ENCODE results near the gene ZNF862. TPM values are rescaled to one million over a fixed set of nuclear protein-coding genes. Genes with fewer than 3 reads are reported as not detected.
A peak's percentile ranks its signal among the peaks of the same experiment; 100 is the strongest.
"Not testable (repeated sequence)": the region's sequence is repeated elsewhere in the genome, so short reads cannot be mapped to it uniquely, and the experiment has no call there.

Gene ZNF862
- total RNA-seq, 1 donor from 2014 or later: 10.1 TPM

DNA sequence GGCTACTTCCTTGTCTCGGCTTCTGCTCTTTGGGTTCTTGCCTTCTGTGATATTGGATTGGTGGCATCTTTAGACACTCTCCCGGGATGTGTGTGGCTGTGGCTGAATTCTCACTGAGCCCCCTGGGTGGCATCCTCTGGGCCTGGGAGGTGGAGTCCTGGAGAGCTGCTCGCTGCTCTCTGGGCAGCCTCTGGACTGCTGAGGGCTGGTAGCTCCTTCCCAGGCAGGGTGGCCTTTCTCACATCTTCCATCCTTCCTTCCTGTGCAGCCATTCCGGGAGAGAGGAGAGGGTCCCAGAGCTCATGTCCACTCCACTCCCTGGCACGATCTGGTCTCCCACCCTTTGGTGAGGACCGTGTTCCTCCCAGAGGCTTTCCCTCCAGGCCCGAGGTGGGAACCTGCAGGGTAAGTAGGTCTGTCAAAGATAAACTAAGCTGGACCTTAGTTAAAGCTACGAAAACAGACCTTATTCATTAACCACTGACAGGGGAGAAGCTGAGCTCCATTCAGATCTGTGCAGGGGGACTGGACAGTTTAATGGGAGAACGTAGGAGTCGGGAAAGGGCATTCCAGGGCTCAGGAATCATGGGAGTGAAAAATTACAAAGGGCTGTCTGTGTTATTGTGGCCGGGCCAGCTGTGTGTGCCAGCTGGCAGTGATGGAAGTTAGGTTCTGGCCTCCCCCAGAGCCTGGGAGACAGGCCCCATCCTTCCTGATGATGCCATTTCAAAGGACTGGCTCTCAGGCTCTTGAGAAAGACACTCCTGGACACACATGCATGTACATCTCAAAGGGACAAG lies 44.3 kb downstream of the ZNF862 start:
- intact Hi-C loops (cut with DNase I): no loop called here

DNA sequence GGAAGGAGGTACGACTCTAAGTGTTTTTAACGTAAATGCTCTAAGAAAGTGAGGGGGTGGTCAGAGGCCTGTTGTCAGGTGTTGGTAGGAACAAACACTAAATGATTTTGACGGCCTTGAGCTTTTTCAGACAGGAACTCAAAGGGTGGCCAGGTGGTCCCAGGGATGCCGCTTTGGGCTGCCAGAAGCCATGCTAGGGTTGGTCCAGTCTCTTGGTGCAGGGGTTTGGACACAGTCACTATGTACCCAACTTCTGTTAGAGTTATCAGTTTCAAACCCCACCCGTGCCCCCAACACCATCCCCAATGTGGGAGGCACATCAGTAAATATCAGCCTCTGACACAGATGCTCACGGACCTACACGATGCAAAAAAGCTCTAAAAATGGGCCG lies 44.9 kb downstream of the ZNF862 start:
- intact Hi-C loops (cut with DNase I): no loop called here
- no peak for DNase-seq (ENCODE audit: missing footprints)
- ATAC-seq: no peak

More for the DNA sequence above, 44.3 kb downstream of the ZNF862 start:
- peak; percentile 68 for DNase-seq (ENCODE audit: missing footprints)
- peak; percentile 52 for ATAC-seq

DNA sequence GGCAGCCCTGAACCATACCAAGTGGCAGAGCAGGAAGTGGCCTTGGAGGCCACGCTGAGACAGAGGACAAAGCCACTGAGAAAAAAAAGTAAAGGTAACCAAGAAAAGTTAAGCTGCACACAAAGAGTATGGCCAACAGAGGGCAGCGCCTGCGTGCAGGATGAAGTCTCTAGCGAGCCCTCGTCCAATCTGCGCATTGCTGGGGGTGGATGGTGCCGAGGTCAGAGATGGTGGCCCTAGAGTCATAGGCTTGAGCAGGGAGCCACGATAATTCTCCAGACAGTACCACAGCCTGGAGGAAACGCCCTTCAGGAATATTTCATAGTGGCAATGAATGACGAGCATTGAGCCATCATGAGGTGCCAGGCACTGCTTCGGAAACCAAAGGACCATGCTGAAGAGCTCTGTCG lies 45.3 kb downstream of the ZNF862 start:
- ATAC-seq (peak; percentile 62), DNase-seq (ENCODE audit: missing footprints) (peak; percentile 79)
- intact Hi-C loops (cut with DNase I): no loop called here

DNA sequence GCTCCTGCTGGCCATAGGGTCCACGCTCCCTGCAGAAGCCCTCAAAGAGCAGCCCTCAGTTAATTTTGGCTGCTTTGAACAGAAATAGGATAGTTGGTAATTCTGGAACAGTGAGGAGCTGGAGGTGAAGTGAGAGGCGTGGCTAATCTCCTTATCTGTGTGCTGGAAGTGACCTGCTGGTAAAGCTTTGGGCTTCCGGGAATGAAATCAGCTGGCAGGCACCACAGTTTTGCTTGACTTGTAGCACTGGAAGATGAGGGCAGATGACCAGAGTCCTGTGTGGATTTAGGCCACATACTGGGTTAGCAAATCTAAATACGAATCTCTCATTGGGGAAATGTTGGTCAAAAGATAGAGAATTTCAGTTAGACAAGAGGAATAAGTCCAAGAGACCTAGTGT lies 45.8 kb downstream of the ZNF862 start:
- intact Hi-C loops (cut with DNase I): no loop called here
- DNase-seq (ENCODE audit: missing footprints): peak; percentile 51
- peak; percentile 31 for ATAC-seq

DNA sequence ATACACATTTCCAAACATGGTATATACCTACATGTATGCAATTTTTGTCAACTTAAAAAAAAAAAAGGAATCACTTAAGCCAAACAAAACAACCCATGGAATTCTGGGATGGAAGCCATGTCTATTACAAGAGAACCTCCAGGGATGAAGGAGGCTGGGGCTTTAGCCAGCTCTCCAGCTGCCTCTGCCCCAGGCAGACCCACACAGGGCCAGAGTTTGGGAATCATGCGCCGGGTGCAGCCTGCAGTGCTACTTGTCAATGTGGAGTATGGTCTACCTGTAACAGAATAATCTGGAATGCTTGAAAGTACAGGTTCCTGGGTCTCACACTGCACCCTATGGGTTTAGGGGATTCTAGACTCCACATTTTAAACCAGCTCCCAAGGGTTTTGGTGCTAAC lies 46.4 kb downstream of the ZNF862 start:
- intact Hi-C loops (cut with DNase I): no loop called here
- peak; percentile 73 for ATAC-seq
- peak; percentile 77 for DNase-seq (ENCODE audit: missing footprints)

DNA sequence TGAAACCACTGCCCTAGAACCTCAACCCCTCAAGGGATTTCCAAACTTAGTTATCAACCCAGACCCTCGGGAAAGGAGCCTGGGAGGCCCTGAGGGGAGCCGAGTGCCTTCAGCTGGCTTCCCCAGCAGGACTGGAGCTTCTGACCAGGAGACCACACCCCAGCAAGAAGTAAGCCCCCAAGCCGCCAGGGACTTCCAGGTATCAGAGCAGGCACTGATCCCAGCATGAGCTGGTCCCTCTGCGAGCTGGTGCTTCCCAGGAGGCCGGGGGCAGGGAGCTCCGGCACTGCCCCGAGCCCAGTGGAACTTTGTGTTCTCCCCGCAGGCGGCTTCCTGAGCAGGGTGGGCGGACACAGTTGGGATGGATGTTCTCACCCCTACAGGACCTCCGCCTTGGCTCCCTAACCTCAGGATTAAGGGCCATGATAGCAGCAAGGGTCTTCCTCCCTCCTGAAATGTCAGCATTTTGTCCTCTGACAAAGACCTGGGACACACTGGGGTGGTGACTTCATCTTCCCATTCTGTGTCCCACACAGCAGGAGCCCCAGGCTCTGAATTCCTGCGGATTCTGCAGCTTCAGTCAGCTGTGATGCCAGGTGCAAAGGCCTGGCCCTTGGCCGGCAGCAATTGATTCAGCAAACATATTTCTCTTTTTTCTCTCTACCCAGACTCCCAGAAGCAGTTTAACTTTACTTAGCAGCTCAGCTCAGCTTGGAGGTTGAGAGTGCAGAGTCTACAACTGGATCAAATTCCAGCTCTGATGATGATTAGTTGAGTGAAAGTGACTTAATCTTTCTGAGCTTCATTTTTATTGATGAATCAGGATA lies 47.2 kb downstream of the ZNF862 start:
- ATAC-seq (no peak), DNase-seq (ENCODE audit: missing footprints) (peak; percentile 69)
- intact Hi-C loops (cut with DNase I): no loop called here

DNA sequence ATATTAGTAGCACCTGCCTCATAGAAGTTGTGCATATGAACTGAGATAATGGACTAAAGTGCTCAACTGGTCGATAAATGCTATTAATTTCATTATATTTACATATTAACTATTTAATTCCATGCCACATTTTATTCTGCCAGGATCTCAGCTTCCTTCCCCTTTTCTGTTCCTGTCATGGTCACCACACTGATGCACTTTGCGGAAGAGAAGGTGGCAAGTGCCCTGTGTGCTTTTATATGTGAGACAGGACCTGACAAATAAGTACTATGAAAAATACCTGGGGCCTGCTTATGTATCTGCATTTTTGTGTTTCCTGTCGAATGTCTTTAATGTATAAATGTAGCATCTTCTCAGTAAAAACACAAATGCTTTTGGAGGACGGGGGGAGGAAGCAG lies 47.8 kb downstream of the ZNF862 start:
- ATAC-seq (no peak), DNase-seq (ENCODE audit: missing footprints) (no peak)
- intact Hi-C loops (cut with DNase I): no loop called here

DNA sequence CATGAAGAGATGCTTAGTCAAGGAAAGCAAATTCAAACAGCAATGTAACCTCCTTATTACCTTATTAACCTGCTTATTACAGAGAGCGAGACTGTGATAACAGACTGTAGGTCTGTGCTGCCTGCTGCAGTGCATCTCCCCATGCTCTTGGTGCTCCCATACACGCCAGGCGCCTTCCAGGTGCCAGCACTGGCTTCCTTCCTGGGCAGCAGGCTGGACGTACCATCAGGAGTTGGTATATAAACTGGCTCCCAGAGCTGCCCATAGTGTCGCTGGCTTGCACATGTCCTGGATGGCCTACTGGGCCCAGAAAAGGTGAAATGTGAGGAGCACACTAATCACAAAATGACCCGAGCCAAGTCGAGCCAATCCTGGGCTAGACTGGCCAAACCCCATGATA lies 49.1 kb downstream of the ZNF862 start:
- intact Hi-C loops (cut with DNase I): no loop called here
- ATAC-seq (no peak), DNase-seq (ENCODE audit: missing footprints) (peak; percentile 33)

DNA sequence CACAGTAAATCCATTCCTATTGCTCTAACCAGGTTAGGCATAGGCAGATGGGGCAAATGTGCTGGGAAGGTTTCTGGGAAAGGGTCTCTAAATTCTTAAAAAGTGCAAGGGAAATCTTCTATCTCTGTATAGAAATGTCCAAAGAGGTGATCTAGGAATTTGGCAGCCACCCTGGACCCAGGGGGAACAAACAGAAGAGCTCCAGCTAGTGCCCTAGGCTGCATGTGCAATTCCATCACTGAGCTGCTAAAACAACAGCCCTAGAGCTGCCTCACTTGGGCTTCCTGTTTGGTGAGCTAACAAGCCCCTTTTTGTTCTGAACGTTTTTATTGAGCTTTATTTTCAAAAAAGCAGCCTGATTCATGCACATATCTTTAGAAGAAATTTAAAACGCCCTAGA lies 52.5 kb downstream of the ZNF862 start:
- ATAC-seq; DNase-seq (ENCODE audit: missing footprints); intact Hi-C loops (cut with DNase I): not testable (repeated sequence)

DNA sequence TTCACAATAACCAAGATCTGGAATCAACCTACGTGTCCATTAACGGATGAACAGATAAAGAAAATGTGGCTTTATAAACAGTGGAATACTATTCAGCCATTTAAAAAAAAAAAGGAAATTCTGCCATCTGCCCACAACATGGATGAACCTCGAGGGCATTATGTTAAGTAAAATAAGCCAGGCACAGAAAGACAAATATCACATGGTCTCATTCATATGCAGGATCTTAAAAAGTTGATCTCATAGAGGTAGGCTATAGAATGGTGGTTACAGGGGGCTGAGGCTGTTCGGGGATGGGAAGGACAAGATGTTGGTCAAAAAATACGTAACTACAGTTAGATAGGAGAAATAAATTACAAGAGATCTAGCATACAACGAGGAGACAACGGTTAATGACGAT lies 56.8 kb downstream of the ZNF862 start:
- DNase-seq (ENCODE audit: missing footprints); ATAC-seq; intact Hi-C loops (cut with DNase I): not testable (repeated sequence)

DNA sequence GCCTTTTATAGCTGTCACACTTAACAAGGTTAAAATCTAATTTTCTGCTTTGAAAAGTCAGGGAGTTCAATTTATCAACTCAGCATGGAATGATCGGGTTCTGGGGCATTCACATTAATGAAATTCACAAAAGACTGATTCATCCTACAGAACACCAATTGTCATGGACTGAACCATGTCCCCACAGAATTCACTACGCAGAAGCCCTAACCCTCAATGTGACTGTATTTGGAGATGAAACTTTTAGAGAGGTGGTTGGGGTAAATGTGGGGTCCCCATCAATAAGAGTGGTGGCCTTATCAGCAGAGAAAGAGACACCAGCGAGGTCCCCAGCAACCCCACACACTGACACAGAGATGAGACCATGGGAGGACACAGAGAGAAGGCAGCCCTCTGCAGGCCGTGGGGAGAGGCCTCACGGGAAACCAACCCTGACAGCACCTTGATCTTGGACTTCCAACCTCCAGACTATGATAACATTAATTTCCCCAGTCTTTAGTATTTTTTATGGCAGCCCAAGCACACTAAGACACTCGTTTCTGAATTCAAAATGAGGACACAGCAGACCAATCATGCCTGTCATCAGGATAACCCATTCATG lies 69.7 kb downstream of the ZNF862 start:
- ATAC-seq; intact Hi-C loops (cut with DNase I); DNase-seq (ENCODE audit: missing footprints): not testable (repeated sequence)

DNA sequence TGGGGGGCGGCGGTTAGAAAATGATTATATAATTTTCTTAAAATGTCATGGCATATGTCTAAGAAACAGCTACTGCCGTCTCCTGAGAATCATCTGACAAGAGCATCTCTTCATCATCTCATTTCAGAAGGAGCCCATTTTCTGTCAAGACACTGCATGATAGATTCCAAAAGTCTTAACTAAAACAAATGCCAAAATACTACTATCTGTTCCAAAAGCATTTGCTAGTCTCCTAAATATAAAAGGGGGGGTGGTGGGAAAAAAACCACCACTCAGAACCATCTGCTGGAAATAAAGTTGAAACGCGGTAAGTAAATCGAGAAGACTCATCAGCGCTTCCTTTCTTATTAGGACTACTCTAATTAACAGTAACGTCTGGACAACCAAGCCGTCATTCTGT lies 72.0 kb downstream of the ZNF862 start:
- DNase-seq (ENCODE audit: missing footprints); intact Hi-C loops (cut with DNase I); ATAC-seq: not testable (repeated sequence)

DNA sequence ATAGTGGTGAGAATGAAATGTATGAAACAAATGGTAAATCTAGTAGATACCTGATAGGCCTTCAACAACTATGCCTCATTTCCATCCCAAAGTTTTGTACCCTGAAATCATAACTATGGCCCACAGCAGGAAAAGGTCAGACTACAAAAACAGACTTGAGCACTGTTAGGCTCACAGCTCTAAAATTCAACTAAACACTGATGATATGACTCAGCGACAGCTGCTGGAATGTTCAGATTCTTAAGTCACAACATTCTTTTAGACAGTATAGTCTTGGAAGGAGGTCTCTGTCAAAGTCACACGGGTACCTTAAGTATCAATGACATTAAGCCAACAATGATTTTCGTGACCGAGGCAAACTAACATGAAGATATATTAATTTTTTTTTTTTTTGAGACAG lies 74.0 kb downstream of the ZNF862 start:
- DNase-seq (ENCODE audit: missing footprints); intact Hi-C loops (cut with DNase I): not testable (repeated sequence)
- ATAC-seq: peak; percentile 26

Other genes with a start within 250 kb of the ZNF862 start
- gene ZNF467, start 64.8 kb upstream of the ZNF862 start, total RNA-seq: 7.0 TPM
- 125 TPM for gene ATP6V0E2, start 35.6 kb downstream of the ZNF862 start, total RNA-seq

All from Right ventricle myocardium inferior (tissue), 1 donor.